Measurements from ENCODE around the gene SHH.

Gene SHH

DNA sequence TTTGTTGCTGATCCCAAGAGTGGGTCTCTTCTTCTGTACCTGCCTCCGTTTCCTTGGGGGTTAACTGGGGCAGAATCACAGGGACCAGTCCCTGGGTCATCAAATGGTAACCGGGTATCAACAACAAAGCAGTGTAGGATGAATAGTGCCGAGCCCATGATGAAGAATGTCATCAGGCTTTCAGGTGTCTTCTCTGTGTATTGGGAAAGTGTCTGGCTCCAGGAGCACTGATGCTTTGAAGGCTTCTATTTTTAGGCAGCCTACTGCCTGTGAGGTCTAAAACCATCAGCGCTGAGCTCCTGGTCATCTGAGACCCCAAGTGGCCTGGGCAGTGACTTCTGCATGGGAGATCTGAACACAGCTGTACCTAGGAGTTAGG lies 48.2 kb upstream of the SHH start:
- no peaks in the 10 kb centered on the region for H3F3A ChIP-seq (ENCODE audit: low read depth)
- no peaks in the 10 kb centered on the region for H3K36me3 ChIP-seq (ENCODE audit: insufficient read depth, low read length)
- no peak overlapping the region for H3K4me2 ChIP-seq (ENCODE audit: low read depth, low read length, poor library complexity, severe bottlenecking)
- no peak overlapping the region for H3K4me3 ChIP-seq (ENCODE audit: low read length, poor library complexity, severe bottlenecking)
- no peaks in the 10 kb centered on the region; the same call in 1 of the 2 replicates for H3K9me3 ChIP-seq (ENCODE audit: insufficient read depth, low read depth, low read length)
- no peak overlapping the region for H3K9ac ChIP-seq (ENCODE audit: low read depth, low read length, poor library complexity, severe bottlenecking)
- no peaks in the 10 kb centered on the region for H3K4me1 ChIP-seq (ENCODE audit: insufficient read depth, low read length, poor library complexity, severe bottlenecking)
- H3K79me2 ChIP-seq (ENCODE audit: insufficient read depth, low read length): no peaks in the 10 kb centered on the region
- H3K9me2 ChIP-seq (replicated peaks; ENCODE audit: low read depth, low read length): no peaks in the 10 kb centered on the region
- H3K27me3 ChIP-seq (ENCODE audit: insufficient read depth, low read length, poor library complexity, severe bottlenecking): no peaks in the 10 kb centered on the region
- TF ChIP-seq EZH2phosphoT487 (IDR thresholded peaks at IDR 0.05; ENCODE audit: borderline replicate concordance): no peak
- TF ChIP-seq, protein P1, sequence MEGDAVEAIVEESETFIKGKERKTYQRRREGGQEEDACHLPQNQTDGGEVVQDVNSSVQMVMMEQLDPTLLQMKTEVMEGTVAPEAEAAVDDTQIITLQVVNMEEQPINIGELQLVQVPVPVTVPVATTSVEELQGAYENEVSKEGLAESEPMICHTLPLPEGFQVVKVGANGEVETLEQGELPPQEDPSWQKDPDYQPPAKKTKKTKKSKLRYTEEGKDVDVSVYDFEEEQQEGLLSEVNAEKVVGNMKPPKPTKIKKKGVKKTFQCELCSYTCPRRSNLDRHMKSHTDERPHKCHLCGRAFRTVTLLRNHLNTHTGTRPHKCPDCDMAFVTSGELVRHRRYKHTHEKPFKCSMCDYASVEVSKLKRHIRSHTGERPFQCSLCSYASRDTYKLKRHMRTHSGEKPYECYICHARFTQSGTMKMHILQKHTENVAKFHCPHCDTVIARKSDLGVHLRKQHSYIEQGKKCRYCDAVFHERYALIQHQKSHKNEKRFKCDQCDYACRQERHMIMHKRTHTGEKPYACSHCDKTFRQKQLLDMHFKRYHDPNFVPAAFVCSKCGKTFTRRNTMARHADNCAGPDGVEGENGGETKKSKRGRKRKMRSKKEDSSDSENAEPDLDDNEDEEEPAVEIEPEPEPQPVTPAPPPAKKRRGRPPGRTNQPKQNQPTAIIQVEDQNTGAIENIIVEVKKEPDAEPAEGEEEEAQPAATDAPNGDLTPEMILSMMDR (conservative IDR thresholded peaks at IDR 0.05; ENCODE audit: low read length): no peak
- H2AFZ ChIP-seq (ENCODE audit: low read length): no peak overlapping the region
- H4K20me1 ChIP-seq (ENCODE audit: insufficient read depth, low read length, poor library complexity, severe bottlenecking): no peaks in the 10 kb centered on the region

DNA sequence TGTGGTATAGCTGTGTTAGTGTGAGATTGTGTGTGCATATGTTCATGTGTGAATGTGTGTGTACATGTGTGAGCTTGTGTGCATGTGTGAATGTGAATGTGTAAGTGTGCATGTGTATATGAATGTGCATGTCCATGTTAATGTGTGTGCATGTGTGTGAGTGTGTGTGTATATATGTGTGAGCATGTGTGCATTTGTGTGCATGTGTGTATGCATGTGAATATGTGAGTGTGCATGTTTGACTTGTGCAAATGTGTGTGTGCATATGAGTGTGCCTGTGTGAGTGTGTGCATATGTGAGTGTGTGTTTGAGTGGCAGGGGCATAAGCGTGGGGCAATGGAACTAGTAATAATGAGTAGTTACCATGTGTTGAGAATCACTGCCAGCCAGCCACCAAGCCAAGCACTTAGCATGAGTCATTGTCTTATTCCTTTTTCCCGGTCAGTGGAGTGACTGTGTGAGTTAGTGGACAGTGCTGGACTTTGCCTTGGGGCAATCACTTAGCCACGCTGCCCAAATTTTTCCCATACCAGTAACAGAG lies 46.3 kb upstream of the SHH start:
- Histone ChIP-seq H3K9ac (ENCODE audit: low read depth, low read length, poor library complexity, severe bottlenecking) (no peak overlapping the region), H3K27me3 (ENCODE audit: insufficient read depth, low read length, poor library complexity, severe bottlenecking) (no peaks in the 10 kb centered on the region), H4K20me1 (ENCODE audit: insufficient read depth, low read length, poor library complexity, severe bottlenecking) (no peaks in the 10 kb centered on the region), H3K4me2 (ENCODE audit: low read depth, low read length, poor library complexity, severe bottlenecking) (no peak overlapping the region), H3F3A (ENCODE audit: low read depth) (no peaks in the 10 kb centered on the region), H3K4me3 (ENCODE audit: low read length, poor library complexity, severe bottlenecking) (no peak overlapping the region), H3K79me2 (ENCODE audit: insufficient read depth, low read length) (no peaks in the 10 kb centered on the region), H3K36me3 (ENCODE audit: insufficient read depth, low read length) (no peaks in the 10 kb centered on the region), H3K4me1 (ENCODE audit: insufficient read depth, low read length, poor library complexity, severe bottlenecking) (no peaks in the 10 kb centered on the region), H3K9me3 (ENCODE audit: insufficient read depth, low read depth, low read length) (no peaks in the 10 kb centered on the region), H2AFZ (ENCODE audit: low read length) (no peak overlapping the region), H3K9me2 (replicated peaks; ENCODE audit: low read depth, low read length) (no peaks in the 10 kb centered on the region)
- TF ChIP-seq EZH2phosphoT487 (IDR thresholded peaks at IDR 0.05; ENCODE audit: borderline replicate concordance): no peak

DNA sequence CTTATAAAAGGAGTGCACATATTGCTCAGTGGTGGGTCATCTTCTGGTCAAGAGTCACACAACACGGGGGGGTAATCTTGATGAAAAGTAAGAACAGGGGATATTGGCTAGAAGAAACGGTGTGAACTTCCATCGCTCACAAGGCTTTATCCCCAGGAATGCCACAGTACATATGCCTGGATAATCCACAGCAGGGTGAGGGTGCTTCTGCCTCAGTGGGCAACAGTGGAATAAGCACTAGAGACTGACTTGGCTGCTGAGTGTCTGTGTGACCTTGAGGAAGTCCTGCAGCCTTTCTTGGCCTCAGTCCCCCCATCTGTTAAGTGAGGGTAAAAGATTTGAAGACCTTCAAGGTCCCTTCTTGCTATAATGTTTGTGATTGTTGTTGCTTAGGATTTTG lies 44.9 kb upstream of the SHH start:
- no peaks in the 10 kb centered on the region for H3K9me3 ChIP-seq (ENCODE audit: insufficient read depth, low read depth, low read length)
- H3F3A ChIP-seq (ENCODE audit: low read depth): no peaks in the 10 kb centered on the region
- no peaks in the 10 kb centered on the region for H3K79me2 ChIP-seq (ENCODE audit: insufficient read depth, low read length)
- H3K4me1 ChIP-seq (ENCODE audit: insufficient read depth, low read length, poor library complexity, severe bottlenecking): no peaks in the 10 kb centered on the region
- H3K4me2 ChIP-seq (ENCODE audit: low read depth, low read length, poor library complexity, severe bottlenecking): no peak overlapping the region
- H2AFZ ChIP-seq (ENCODE audit: low read length): no peak overlapping the region
- no peaks in the 10 kb centered on the region for H4K20me1 ChIP-seq (ENCODE audit: insufficient read depth, low read length, poor library complexity, severe bottlenecking)
- H3K36me3 ChIP-seq (ENCODE audit: insufficient read depth, low read length): no peaks in the 10 kb centered on the region
- H3K4me3 ChIP-seq (ENCODE audit: low read length, poor library complexity, severe bottlenecking): no peak overlapping the region
- H3K9ac ChIP-seq (ENCODE audit: low read depth, low read length, poor library complexity, severe bottlenecking): no peak overlapping the region
- H3K27me3 ChIP-seq (ENCODE audit: insufficient read depth, low read length, poor library complexity, severe bottlenecking): no peaks in the 10 kb centered on the region
- no peaks in the 10 kb centered on the region for H3K9me2 ChIP-seq (replicated peaks; ENCODE audit: low read depth, low read length)
- TF ChIP-seq, protein P1 (conservative IDR thresholded peaks at IDR 0.05; ENCODE audit: low read length): no peak
- no peak for TF ChIP-seq EZH2phosphoT487 (IDR thresholded peaks at IDR 0.05; ENCODE audit: borderline replicate concordance)

DNA sequence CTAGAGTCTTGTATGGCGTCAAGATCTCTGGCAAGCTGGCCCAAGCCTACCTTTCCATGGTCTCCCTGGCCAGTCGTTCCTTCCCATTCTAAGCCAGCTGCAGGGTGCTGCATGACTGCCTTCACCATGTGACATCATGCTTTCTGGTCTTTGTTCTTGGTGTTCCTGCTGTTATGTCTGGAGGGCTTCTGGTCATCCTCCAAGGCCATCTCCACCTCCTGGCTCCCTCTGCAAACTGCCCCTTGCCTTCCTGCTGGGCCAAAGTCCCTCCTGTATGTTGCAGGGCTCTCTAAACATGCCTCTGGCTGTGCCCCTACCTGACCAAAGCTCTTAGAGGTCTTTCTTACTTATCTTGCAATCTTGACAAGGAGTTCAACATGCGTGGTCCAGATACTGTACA lies 44.4 kb upstream of the SHH start:
- Histone ChIP-seq H3K9me3 (ENCODE audit: insufficient read depth, low read depth, low read length) (no peaks in the 10 kb centered on the region), H3K9me2 (replicated peaks; ENCODE audit: low read depth, low read length) (no peaks in the 10 kb centered on the region), H3K79me2 (ENCODE audit: insufficient read depth, low read length) (no peaks in the 10 kb centered on the region), H3K36me3 (ENCODE audit: insufficient read depth, low read length) (no peaks in the 10 kb centered on the region), H2AFZ (ENCODE audit: low read length) (no peak overlapping the region), H4K20me1 (ENCODE audit: insufficient read depth, low read length, poor library complexity, severe bottlenecking) (no peaks in the 10 kb centered on the region), H3K4me3 (ENCODE audit: low read length, poor library complexity, severe bottlenecking) (no peak overlapping the region), H3K27me3 (ENCODE audit: insufficient read depth, low read length, poor library complexity, severe bottlenecking) (no peaks in the 10 kb centered on the region), H3K9ac (ENCODE audit: low read depth, low read length, poor library complexity, severe bottlenecking) (no peak overlapping the region), H3K4me1 (ENCODE audit: insufficient read depth, low read length, poor library complexity, severe bottlenecking) (no peaks in the 10 kb centered on the region), H3F3A (ENCODE audit: low read depth) (no peaks in the 10 kb centered on the region), H3K4me2 (ENCODE audit: low read depth, low read length, poor library complexity, severe bottlenecking) (no peak overlapping the region)
- TF ChIP-seq, protein P1 (conservative IDR thresholded peaks at IDR 0.05; ENCODE audit: low read length): no peak
- TF ChIP-seq EZH2phosphoT487 (IDR thresholded peaks at IDR 0.05; ENCODE audit: borderline replicate concordance): no peak

All from Loucy (cell line).